GM13977 (cell line): ENCODE measurements around the gene KCNIP1.

Source experiments
- DNase-seq: peaks from one replicate; pipeline ENCODE4 v3.0.0; 2012; ENCODE audit warnings: low spot score
- in situ Hi-C: fragments of 300-500 bp; cut with MboI; formaldehyde crosslinking; loops from one replicate; pipeline ENCODE4 v1.12.0; 2022; ENCODE audit warnings: low sequenced_read_pairs, low pct_unique_long_range_greater_than_20kb, mixed read lengths, inconsistent platforms; ENCODE audit not compliant: unreplicated experiment
- TF ChIP-seq, protein P1 (sequence below): IDR thresholded peaks from 2 replicates; pipeline ENCODE4 v1.5.1; 2012; ENCODE audit warnings: mild to moderate bottlenecking, control low read depth; ENCODE audit not compliant: insufficient read depth; ENCODE audit errors: extremely low read depth, missing control alignments

Gene KCNIP1

DNA sequence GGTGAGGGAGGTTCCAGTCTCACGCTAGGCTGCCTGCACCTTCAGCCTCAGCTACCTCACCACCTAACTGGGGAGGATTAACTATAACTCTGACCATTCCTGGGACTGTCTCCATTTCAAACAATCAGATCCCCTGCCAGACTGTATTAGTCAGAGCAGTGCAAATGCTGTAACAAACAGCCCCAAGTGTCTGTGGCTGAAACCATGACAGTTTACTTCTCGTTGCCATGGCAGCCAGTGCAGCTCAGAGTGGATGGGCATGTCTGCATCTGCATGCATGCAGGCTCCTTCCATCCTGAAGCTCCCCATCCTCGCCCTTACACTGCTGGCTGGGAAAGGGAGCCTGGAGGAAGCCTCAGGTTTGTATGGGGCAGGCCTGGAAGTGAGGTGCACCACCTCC lies 86.7 kb downstream of the KCNIP1 start:
- TF ChIP-seq, protein P1, sequence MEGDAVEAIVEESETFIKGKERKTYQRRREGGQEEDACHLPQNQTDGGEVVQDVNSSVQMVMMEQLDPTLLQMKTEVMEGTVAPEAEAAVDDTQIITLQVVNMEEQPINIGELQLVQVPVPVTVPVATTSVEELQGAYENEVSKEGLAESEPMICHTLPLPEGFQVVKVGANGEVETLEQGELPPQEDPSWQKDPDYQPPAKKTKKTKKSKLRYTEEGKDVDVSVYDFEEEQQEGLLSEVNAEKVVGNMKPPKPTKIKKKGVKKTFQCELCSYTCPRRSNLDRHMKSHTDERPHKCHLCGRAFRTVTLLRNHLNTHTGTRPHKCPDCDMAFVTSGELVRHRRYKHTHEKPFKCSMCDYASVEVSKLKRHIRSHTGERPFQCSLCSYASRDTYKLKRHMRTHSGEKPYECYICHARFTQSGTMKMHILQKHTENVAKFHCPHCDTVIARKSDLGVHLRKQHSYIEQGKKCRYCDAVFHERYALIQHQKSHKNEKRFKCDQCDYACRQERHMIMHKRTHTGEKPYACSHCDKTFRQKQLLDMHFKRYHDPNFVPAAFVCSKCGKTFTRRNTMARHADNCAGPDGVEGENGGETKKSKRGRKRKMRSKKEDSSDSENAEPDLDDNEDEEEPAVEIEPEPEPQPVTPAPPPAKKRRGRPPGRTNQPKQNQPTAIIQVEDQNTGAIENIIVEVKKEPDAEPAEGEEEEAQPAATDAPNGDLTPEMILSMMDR, result no peak
- no peak for DNase-seq
- in situ Hi-C loops, result no loop called here

DNA sequence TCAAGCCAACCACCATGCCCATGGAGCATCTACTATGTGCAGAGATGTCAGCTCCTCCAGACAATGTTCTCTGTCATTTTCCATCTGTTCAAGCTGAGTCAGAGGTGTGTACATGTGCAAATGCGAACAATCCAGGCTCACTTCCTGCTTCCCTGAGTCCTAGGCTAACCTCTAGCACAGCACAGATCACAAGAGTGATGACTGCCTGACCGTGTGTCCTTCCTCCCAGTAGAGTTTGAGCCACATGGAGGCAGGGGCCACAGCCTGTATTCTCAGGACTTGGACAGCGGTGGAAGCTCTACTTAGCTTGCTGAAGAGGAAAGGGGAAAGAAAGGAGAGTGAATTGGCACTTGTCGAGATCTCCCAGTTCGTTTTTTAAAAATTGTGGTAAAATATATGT lies 87.2 kb downstream of the KCNIP1 start:
- no peak for DNase-seq
- TF ChIP-seq, protein P1, result no peak
- in situ Hi-C loops, result no loop called here

DNA sequence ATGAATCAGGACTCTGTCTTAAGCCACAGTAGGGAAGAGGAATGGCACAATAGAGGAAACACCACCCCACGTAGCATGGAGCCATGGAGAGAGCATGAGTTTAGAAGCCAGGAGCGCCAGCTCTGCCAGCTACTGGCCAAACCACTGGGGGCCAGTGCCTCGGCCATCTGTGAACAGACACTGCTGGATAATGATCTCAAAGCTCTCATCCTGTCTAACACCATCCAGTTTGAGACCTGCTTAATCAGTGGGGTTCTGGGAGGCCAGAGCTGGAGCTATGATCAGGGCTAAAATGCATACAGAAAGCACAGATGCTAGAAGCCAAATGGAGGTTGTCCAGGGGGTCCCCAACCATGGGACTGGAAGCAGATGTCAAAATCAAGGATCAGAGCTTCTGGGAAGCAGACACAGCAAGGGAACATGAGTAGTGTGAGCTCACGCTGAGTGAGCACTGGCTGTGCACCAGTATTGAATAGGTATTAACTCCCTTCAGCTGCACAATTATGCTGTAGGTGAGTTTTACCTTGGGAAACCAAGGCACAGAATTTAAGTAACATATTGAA lies 92.7 kb downstream of the KCNIP1 start:
- in situ Hi-C loops, result no loop called here
- TF ChIP-seq, protein P1, result no peak
- no peak for DNase-seq

DNA sequence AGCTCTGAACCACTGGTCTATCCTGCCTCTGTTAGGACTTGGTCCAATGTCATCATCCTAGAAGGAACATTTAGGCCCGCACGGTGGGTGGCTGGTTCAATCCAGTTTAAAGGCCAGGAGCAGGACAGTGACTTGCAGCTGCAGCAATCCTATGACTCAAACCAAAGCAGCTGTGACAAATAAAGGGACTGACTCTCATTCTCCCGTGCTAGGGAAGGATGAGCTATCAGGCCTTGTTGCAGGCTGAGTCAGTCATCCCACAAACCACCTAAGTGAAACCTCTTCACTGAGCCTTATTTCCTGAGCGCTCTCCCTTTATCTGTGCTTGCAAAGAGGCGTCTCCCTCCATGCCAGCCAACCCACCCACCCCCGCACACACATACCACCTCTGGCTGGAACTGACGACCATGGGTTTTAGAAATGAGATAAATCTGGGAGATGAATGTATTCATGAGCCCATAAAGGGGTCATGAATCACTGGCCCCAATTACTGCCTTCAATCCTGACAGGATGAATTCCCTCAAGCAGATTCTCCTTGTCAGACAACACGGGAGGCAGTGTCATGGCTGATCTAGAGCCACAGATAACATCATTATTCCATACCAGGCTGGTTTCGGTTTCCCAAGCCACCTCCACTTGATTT lies 93.4 kb downstream of the KCNIP1 start:
- TF ChIP-seq, protein P1, result no peak
- in situ Hi-C loops, result no loop called here

DNA sequence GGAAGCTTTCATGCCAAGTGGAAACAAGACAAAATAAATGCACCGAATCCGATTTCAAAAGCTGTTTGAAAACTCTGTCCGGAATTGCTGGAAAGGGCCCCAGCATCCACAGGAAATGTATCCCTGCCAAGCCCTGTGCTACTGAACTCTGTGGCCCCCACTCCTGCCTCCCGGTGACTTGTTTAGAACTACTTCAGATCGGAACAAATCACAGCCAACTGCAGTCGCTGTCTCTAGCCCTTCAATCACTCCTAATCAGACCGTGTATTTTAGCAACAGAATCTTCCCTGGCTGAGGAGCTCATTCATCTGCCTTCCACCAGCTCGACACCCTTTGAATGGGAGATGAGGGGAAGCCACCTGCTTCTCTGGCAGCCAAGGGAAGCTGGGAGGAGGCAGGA lies 94.1 kb downstream of the KCNIP1 start:
- in situ Hi-C loops, result no loop called here
- TF ChIP-seq, protein P1, result no peak
- no peak for DNase-seq

More for the DNA sequence above, 93.4 kb downstream of the KCNIP1 start:
- DNase-seq, result no peak

DNA sequence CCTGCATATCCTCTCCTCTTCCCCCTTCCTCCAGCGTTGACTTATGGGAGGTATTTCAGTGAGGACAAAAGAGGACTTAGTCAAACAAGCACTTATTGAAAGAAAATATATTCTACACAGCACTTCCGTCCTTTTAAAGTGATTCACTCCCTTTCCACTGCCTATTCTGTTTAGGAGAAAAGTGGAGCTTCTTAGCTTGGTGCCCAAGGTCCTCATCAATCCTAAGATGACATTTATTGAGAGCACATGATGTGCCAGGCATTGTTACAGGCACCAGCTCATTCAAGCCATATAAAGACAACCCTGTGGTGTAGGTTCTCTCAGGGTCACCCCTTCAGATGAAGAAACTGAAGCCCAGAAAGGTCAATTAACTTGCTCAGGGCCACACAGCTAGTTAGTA lies 95.9 kb downstream of the KCNIP1 start:
- DNase-seq, result no peak
- in situ Hi-C loops, result loop anchor here (25.0 kb wide), 1 partner anchor 362 kb away; the partner anchor contains the start of gene C5orf58
- TF ChIP-seq, protein P1, result no peak
